Hepatocyte (in vitro differentiated cells): Measurements from ENCODE around the gene GNG11. TPM values are rescaled to one million over a fixed set of nuclear protein-coding genes. Genes with fewer than 3 reads are reported as not detected.

ENCODE experiments used
- DNase-seq: peaks from one replicate; pipeline ENCODE4 v3.0.0-alpha.2; 2016; ENCODE audit warnings: low spot score
- H2AFZ ChIP-seq: fragments of 200-600 bp; sonication (generic); 2 replicates; pipeline ENCODE4 v1.6.0; 2016; ENCODE audit warnings: antibody characterized with exemption, mild to moderate bottlenecking
- H3K27ac ChIP-seq: fragments of 200-600 bp; sonication (generic); 2 replicates; pipeline ENCODE4 v1.5.1; 2016; ENCODE audit warnings: mild to moderate bottlenecking
- H3K27me3 ChIP-seq: fragments of 200-600 bp; sonication (generic); 2 replicates; pipeline ENCODE4 v1.6.1; 2016
- H3K36me3 ChIP-seq: fragments of 200-600 bp; sonication (generic); replicated peaks from 2 replicates; pipeline ENCODE4 v1.5.1; 2016; ENCODE audit warnings: low read depth; ENCODE audit not compliant: insufficient read depth
- H3K4me1 ChIP-seq: fragments of 200-600 bp; sonication (generic); 2 replicates; pipeline ENCODE4 v1.5.1; 2016; ENCODE audit warnings: mild to moderate bottlenecking, moderate library complexity; ENCODE audit not compliant: insufficient read depth
- H3K4me2 ChIP-seq: fragments of 200-600 bp; sonication (generic); 2 replicates; pipeline ENCODE4 v1.6.0; 2016
- H3K4me3 ChIP-seq: fragments of 200-600 bp; sonication (generic); 2 replicates; pipeline ENCODE4 v1.5.1; 2016; ENCODE audit warnings: mild to moderate bottlenecking
- H3K79me2 ChIP-seq: fragments of 200-600 bp; sonication (generic); 2 replicates; pipeline ENCODE4 v1.6.0; 2017; ENCODE audit warnings: mild to moderate bottlenecking
- H3K9me2 ChIP-seq: fragments of 200-600 bp; sonication (generic); replicated peaks from 2 replicates; pipeline ENCODE4 v1.6.0; 2017; ENCODE audit warnings: mild to moderate bottlenecking; ENCODE audit not compliant: insufficient read depth
- H3K9me3 ChIP-seq: fragments of 200-600 bp; sonication (generic); 2 replicates; pipeline ENCODE4 v1.5.1; 2016; ENCODE audit warnings: low read depth, mild to moderate bottlenecking
- H4K20me1 ChIP-seq: fragments of 200-600 bp; sonication (generic); 2 replicates; pipeline ENCODE4 v1.6.0; 2016; ENCODE audit warnings: mild to moderate bottlenecking; ENCODE audit not compliant: insufficient read depth, poor library complexity, severe bottlenecking
- CTCF ChIP-seq: fragments of 200-600 bp; sonication (generic); IDR thresholded peaks from 2 replicates; pipeline ENCODE4 v1.5.1; 2016; ENCODE audit warnings: antibody characterized with exemption, mild to moderate bottlenecking; ENCODE audit not compliant: poor library complexity
- EZH2 ChIP-seq: fragments of 200-600 bp; sonication (generic); IDR thresholded peaks from 2 replicates; pipeline ENCODE4 v1.6.1; 2016; ENCODE audit warnings: antibody characterized with exemption, mild to moderate bottlenecking, borderline replicate concordance
- EZH2phosphoT487 ChIP-seq: fragments of 200-600 bp; sonication (generic); IDR thresholded peaks from one replicate; pipeline ENCODE4 v1.6.1; 2018; ENCODE audit warnings: antibody characterized with exemption, mild to moderate bottlenecking, low read depth, moderate library complexity; ENCODE audit not compliant: unreplicated experiment, severe bottlenecking
- WGBS: methylation state at CpG from one replicate; pipeline ENCODE4 v1.1.6; 2016; ENCODE audit warnings: low lambda C conversion rate; ENCODE audit errors: missing lambda C conversion rate; 5-methylcytosine and 5-hydroxymethylcytosine counted together
- polyA plus RNA-seq: library from polyadenylated mRNA; unstranded; fragments of >200 nt; fragmentation: Nextera tagmentation; extraction: Ambion mirVana; gene quantifications from 2 replicates; pipeline ENCODE4 v1.2.1, GENCODE V29; 2016
- total RNA-seq: library from RNA; depleted of rRNA; stranded (reverse); fragments of >200 nt; gene quantifications from 2 replicates; pipeline ENCODE4 v1.2.3, GENCODE V29; 2014

GNG11 gene
- total and polyA plus RNA-seq, 2 experiments from 2014 or later: 11.2 to 18.0 TPM

DNA sequence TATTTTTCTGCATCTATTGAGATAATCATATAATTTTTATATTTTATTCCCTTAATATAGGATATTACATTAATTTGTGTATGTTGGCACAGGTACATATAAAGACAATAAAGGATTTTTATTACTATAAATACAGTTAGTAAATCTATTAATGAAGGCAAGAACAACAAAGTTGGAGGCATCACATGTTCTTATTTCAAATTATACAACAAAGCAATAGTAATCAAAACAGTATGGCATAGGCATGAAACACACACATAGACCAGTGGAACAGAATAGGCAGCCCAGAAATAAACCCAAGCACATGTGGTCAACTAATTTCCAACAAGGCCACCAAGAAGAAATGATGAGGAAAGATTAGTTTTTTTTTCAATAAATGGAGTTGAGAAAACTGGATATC is 42.2 kb upstream of the GNG11 start:
- Histone ChIP-seq H3K9me3 (no peaks in the 10 kb centered on the region), H3K4me3 (no peak overlapping the region)
- DNase-seq: no peak

DNA sequence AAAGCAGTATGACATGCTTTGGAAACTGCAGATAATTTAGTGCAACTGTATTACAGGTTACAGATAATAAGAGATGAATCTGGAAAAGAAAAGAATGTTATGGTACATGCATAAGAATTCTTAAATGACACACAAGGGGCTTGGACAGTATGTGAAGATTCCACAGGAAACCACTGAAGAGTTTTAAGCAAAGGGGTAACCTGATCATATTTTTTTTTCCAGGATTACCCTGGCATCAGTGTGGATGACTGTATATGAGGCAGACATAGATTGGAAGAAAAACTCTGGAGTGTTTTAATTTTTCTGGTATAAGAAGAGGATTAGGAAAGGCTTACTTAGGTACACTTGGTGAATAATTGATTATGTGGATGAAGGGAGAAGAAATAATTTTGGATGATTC is 39.1 kb upstream of the GNG11 start:
- no peaks in the 10 kb centered on the region for H3K36me3 ChIP-seq
- no peak overlapping the region for H3K27ac ChIP-seq
- H4K20me1 ChIP-seq: no peaks in the 10 kb centered on the region
- no peak for DNase-seq
- H2AFZ ChIP-seq: no peak overlapping the region
- H3K4me1 ChIP-seq: no peaks in the 10 kb centered on the region
- H3K4me2 ChIP-seq: no peak overlapping the region
- H3K9me2 ChIP-seq: no peaks in the 10 kb centered on the region
- TF ChIP-seq CTCF: no peak
- TF ChIP-seq EZH2phosphoT487: no peak
- no peak for TF ChIP-seq EZH2
- H3K27me3 ChIP-seq: peaks cover under 1% of the 10 kb centered on the region
- no peaks in the 10 kb centered on the region for H3K79me2 ChIP-seq
- H3K9me3 ChIP-seq: no peaks in the 10 kb centered on the region
- H3K4me3 ChIP-seq: no peak overlapping the region

More for the DNA sequence above, 42.2 kb upstream of the GNG11 start:
- Histone ChIP-seq H3K79me2 (no peaks in the 10 kb centered on the region), H3K4me1 (no peaks in the 10 kb centered on the region), H3K4me2 (no peak overlapping the region), H3K9me2 (no peaks in the 10 kb centered on the region), H4K20me1 (no peaks in the 10 kb centered on the region), H2AFZ (no peak overlapping the region), H3K27me3 (no peaks in the 10 kb centered on the region), H3K27ac (no peak overlapping the region), H3K36me3 (no peaks in the 10 kb centered on the region)
- TF ChIP-seq EZH2 (no peak), EZH2phosphoT487 (no peak), CTCF (no peak)

GRCh38 chr7:93883078-93883916 is 38.2 kb upstream of the GNG11 start:
- Histone ChIP-seq H3K4me1 (no peaks in the 10 kb centered on the region), H3K4me2 (no peak overlapping the region), H4K20me1 (no peaks in the 10 kb centered on the region), H3K79me2 (no peaks in the 10 kb centered on the region), H2AFZ (no peak overlapping the region), H3K27ac (no peak overlapping the region), H3K27me3 (peaks cover 9% of the 10 kb centered on the region), H3K9me2 (no peaks in the 10 kb centered on the region), H3K36me3 (no peaks in the 10 kb centered on the region), H3K9me3 (no peaks in the 10 kb centered on the region), H3K4me3 (no peak overlapping the region)
- WGBS: 95% methylated on average over 3 of the region's 3 CpGs
- TF ChIP-seq EZH2phosphoT487: no peak
- no peak for TF ChIP-seq CTCF
- no peak for TF ChIP-seq EZH2
- no peak for DNase-seq
